GM21367 (cell line): Measurements from ENCODE around the gene RAPGEF4.

Source experiments
- ATAC-seq: cut with Tn5 transposase; IDR thresholded peaks from one replicate; pipeline ENCODE4 v1.9.1; 2021; ENCODE audit not compliant: unreplicated experiment

RAPGEF4 gene

DNA sequence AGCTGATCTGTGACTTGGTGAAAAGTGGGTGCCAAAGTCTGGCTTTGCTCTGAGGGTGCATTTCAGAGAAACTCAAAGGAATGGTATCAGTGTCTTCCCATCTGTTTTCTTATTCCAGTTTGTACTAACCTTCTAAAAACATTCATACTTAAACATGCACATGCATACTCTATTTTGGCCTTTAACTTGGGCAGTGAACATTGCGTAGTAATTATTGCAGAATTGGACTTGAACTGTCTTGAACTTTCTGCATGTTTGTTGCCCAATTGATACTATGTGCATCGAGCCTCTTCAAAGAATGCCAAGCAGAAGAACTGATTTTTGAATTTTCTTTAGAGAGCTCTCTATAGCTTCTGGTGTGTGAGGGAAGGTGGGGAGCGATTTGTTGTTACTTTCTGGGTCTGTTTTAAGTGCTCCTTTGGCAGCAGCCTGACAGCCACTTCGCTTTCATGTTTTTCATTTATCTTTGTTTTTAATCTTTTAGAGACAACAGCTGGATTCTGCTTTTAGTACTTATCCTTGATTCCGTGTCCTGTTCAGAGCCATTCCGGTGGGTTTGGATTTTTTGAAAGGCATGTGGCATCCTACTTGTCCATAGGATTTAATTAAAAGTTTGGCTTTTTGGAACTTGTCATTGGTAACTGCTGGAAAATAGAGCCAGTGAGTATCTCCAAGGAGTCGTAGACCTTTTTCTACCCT is 159.2 kb downstream of the RAPGEF4 start:
- no peak for ATAC-seq

DNA sequence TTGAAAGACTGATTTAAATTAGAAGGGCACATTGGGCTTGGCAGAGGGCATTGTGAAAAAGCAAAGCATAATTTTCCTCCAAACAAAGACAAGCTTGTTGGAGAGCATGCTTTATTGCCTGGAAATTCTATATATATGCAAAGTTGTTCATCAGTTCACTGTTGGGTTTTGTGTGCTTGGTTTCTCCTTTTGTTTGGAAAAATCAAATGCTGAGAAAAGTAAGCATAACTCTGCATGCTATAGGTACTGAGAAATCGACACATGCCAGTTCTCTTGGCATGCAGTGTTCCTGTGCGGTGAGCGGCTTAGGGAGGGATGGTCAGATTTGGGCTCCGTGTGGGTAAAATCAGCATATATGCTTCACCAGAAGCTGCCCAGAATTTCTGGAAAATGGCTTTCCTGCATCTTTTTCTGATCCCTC is 161.0 kb downstream of the RAPGEF4 start:
- no peak for ATAC-seq

GRCh38 chr2:172900871-172901270 is 165.2 kb downstream of the RAPGEF4 start:
- no peak for ATAC-seq

- no peak for ATAC-seq
These were observed 166.3 kb downstream of the RAPGEF4 start for GRCh38 chr2:172901913-172902312.

GRCh38 chr2:172904236-172904635 is 168.6 kb downstream of the RAPGEF4 start:
- ATAC-seq: no peak

- ATAC-seq: no peak
These were observed 170.5 kb downstream of the RAPGEF4 start for GRCh38 chr2:172905937-172906811.

DNA sequence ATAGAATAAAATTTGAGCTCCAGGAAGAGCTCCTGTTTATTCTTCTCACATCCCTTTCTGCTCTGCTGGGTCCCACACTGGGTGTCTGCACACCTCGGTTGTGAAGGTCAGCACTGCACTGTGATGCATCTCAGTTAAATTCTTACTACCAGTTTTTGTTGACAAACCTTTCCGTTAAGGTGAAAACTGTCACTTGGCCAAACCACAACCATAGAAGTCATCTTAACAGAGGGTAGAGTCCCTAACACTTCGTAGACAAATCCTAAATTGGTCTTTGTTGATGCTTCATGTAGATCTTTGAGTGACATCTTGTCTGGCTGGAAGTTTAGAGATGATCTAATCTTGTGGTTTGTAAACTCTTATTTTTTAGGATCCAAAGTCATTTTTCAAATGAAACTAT is 172.6 kb downstream of the RAPGEF4 start:
- no peak for ATAC-seq

DNA sequence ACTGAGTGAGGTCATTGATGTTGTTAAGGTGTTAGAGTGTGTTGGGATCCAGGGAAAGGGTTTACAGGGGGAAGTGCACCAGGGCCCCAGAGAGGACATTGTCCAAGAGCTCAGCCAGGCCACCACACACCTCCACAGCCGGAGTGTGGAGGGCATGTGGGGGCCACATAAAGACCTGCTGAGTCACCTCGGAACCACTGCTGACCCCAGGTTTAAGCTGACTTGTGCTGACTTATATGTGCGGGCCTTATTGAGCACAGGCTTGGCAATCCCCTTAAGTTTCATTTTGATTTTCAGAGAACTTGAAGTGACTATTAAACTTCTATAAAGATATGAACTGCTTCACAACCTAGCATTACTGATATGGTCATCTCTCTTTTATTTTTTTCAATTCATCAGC is 173.8 kb downstream of the RAPGEF4 start:
- no peak for ATAC-seq

- no peak for ATAC-seq
These were observed 176.6 kb downstream of the RAPGEF4 start for GRCh38 chr2:172912266-172912665.

GRCh38 chr2:172914341-172915008 is 178.8 kb downstream of the RAPGEF4 start:
- ATAC-seq: no peak

DNA sequence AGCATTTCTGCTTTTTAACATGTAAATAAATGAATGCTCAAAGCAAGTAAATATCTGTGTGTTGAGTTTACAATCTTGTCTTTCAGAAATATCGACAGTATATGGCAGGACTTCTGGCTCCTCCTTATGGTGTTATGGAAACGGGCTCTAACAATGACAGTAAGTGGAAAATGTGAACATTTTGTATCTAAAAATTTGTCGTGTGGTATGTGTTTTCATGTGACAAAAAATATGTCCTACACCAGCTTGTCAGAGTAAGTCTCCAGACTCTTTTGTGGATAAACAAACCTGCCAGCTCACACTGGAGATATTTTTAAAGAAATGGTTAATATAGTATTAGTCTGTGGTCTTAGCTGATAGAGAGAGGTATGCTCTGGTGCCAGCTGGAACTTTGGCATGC is 182.1 kb downstream of the RAPGEF4 start:
- no peak for ATAC-seq

DNA sequence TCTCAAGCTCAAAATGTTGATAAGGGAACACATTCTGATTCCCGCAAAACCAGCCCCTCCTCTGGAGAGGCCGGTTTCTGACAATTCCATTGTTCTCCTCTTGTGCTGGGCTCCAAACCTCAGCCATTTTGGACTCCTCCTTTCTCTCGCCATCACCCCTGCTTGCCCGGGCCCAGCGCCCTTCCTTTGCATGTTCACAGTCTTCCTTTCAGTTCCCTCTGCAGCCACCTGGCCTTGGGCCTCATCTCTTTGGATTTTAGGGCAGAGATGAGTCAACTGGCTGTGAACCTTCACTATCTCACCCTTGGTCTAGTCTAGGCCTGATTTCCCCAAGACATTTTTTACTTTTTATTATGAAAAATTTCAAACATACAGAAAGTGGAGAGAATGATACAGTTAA is 184.1 kb downstream of the RAPGEF4 start:
- ATAC-seq: peak; percentile 80

GRCh38 chr2:172921532-172922236 is 186.0 kb downstream of the RAPGEF4 start:
- no peak for ATAC-seq

- no peak for ATAC-seq
These were observed 186.7 kb downstream of the RAPGEF4 start for GRCh38 chr2:172922306-172922705.

DNA sequence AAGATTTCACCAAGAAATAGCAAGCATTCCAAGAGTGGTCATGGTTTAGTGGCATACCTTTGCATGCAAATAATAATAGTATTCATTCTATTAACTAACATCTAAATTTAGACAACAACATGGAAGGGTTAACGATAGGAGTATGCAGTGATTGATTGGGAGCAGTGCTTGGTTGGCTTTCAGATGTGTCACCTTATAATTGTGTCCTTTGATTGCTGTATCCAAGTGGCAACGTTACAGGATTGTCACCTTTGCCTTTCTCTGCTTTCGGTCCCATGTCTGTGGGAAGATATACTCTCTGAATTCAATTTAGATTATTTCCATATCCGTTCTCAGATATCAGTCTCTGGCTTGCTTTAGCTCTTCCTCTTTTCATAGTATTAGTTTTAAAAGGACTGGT is 187.2 kb downstream of the RAPGEF4 start:
- no peak for ATAC-seq

- ATAC-seq: no peak
These were observed 188.5 kb downstream of the RAPGEF4 start for GRCh38 chr2:172924097-172924660.

- no peak for ATAC-seq
These were observed 190.0 kb downstream of the RAPGEF4 start for GRCh38 chr2:172925600-172925999.

DNA sequence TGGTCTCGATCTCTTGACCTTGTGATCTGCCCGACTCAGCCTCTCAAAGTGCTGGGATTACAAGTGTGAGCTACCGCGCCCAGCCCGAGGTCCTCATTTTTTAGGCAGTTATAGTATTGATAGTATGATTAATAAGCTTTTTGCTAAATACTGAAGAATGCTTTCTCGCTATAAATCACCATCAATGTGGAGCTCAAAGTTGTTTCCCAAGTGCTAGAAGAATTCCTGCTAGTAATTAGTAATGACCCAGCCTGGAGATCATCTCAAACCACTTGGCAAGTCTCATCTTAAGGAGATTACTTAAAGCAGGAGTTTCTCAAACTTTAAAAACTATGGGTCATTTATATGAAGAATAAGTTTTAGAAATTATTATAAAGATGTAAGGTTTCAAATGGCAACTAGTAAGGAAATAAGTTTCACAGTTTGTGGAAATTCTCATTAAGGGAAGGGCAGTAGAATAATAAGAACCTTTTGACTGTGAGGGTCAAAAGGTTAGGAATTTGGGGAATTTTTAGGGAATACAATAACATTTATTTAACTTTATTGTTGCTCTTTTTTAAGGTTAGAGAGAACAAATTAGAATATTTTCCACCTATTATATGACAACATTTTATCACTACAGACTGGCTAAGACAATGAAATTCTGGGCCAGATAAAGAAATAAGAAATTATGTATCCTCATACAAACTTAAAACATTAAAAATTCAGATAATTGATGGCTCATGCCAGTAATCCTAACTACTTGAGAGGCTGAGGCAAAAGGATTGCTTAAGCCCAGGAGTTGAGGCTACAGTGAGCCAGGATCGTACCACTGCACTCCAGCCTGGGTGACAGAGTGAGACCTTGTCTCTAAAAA is 191.4 kb downstream of the RAPGEF4 start:
- no peak for ATAC-seq

GRCh38 chr2:172927641-172928357 is 192.2 kb downstream of the RAPGEF4 start:
- ATAC-seq: no peak
